ENCODE measurements around the gene KLRC3.
"Not testable (repeated sequence)": the region's sequence is repeated elsewhere in the genome, so short reads cannot be mapped to it uniquely, and the experiment has no call there.

DNA sequence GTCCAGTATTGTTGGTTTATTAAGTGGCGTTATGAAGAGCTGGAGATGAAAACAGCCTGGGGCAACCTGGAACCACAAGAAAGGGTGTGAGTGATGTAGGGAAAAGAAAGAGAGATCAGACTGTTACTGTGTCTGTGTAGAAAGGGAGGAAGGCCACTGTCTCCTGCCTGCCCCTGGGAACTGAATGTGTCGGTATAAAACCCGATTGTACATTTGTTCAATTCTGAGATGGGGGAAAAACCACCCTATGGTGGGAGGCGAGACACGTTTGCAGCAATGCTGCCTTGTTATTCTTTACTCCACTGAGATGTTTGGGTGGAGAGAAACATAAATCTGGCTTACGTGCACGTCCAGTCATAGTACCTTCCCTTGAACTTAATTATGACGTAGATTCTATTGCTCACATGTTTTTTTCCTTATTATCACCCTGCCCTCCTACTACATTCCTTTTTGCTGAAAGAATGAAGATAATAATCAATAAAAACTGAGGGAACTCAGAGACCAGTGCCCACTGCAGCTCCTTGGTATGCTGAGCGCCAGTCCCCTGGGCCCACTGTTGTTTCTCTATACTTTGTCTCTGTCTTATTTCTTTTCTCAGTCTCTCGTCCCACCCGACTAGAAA is 25.8 kb downstream of the KLRC3 start:
- not testable (repeated sequence) for TF ChIP-seq POLR2AphosphoS5 (IDR thresholded peaks at IDR 0.05; ENCODE audit: low read depth, low read length)
- TF ChIP-seq, protein P1, sequence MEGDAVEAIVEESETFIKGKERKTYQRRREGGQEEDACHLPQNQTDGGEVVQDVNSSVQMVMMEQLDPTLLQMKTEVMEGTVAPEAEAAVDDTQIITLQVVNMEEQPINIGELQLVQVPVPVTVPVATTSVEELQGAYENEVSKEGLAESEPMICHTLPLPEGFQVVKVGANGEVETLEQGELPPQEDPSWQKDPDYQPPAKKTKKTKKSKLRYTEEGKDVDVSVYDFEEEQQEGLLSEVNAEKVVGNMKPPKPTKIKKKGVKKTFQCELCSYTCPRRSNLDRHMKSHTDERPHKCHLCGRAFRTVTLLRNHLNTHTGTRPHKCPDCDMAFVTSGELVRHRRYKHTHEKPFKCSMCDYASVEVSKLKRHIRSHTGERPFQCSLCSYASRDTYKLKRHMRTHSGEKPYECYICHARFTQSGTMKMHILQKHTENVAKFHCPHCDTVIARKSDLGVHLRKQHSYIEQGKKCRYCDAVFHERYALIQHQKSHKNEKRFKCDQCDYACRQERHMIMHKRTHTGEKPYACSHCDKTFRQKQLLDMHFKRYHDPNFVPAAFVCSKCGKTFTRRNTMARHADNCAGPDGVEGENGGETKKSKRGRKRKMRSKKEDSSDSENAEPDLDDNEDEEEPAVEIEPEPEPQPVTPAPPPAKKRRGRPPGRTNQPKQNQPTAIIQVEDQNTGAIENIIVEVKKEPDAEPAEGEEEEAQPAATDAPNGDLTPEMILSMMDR (IDR thresholded peaks at IDR 0.05), result not testable (repeated sequence)

Measured in Panc1 (cell line).